Measurements from ENCODE around the gene SLC12A2.

The SLC12A2 gene

GRCh38 chr5:128099944-128100343, 16.4 kb downstream of the SLC12A2 start:
- Histone ChIP-seq H3K4me1 (ENCODE audit: control insufficient read depth, low read depth, low read length) (no peaks in the 10 kb centered on the region), H3K36me3 (ENCODE audit: control insufficient read depth, low read depth, low read length) (no peaks in the 10 kb centered on the region)

GRCh38 chr5:128100860-128101557, 17.4 kb downstream of the SLC12A2 start:
- H3K27ac ChIP-seq (ENCODE audit: low read length), result no peak overlapping the region
- H3K9me3 ChIP-seq (ENCODE audit: control insufficient read depth, low read depth, low read length), result peaks cover 8% of the 10 kb centered on the region
- H3K36me3 ChIP-seq (ENCODE audit: control insufficient read depth, low read depth, low read length), result no peaks in the 10 kb centered on the region
- H3K27me3 ChIP-seq (ENCODE audit: control insufficient read depth, insufficient read depth, low read length), result no peaks in the 10 kb centered on the region
- no peak overlapping the region for H3K9ac ChIP-seq (ENCODE audit: low read length)
- H3K4me1 ChIP-seq (ENCODE audit: control insufficient read depth, low read depth, low read length), result no peaks in the 10 kb centered on the region
- H3K4me3 ChIP-seq (ENCODE audit: low read length), result no peak overlapping the region

More at GRCh38 chr5:128099944-128100343, 16.4 kb downstream of the SLC12A2 start:
- Histone ChIP-seq H3K9ac (ENCODE audit: low read length) (no peak overlapping the region), H3K27ac (ENCODE audit: low read length) (no peak overlapping the region), H3K9me3 (ENCODE audit: control insufficient read depth, low read depth, low read length) (peaks cover 8% of the 10 kb centered on the region), H3K27me3 (ENCODE audit: control insufficient read depth, insufficient read depth, low read length) (no peaks in the 10 kb centered on the region), H3K4me3 (ENCODE audit: low read length) (no peak overlapping the region)

GRCh38 chr5:128101676-128102075, 18.1 kb downstream of the SLC12A2 start:
- no peaks in the 10 kb centered on the region for H3K36me3 ChIP-seq (ENCODE audit: control insufficient read depth, low read depth, low read length)
- no peak overlapping the region for H3K4me3 ChIP-seq (ENCODE audit: low read length)
- no peaks in the 10 kb centered on the region for H3K27me3 ChIP-seq (ENCODE audit: control insufficient read depth, insufficient read depth, low read length)

GRCh38 chr5:128105203-128105602, 21.6 kb downstream of the SLC12A2 start:
- H3K9me3 ChIP-seq (ENCODE audit: control insufficient read depth, low read depth, low read length), result no peaks in the 10 kb centered on the region
- H3K27ac ChIP-seq (ENCODE audit: low read length), result no peak overlapping the region
- H3K4me1 ChIP-seq (ENCODE audit: control insufficient read depth, low read depth, low read length), result no peaks in the 10 kb centered on the region
- H3K27me3 ChIP-seq (ENCODE audit: control insufficient read depth, insufficient read depth, low read length), result no peaks in the 10 kb centered on the region
- H3K9ac ChIP-seq (ENCODE audit: low read length), result no peak overlapping the region
- H3K4me3 ChIP-seq (ENCODE audit: low read length), result no peak overlapping the region
- H3K36me3 ChIP-seq (ENCODE audit: control insufficient read depth, low read depth, low read length), result no peaks in the 10 kb centered on the region

More at GRCh38 chr5:128101676-128102075, 18.1 kb downstream of the SLC12A2 start:
- no peak overlapping the region for H3K9ac ChIP-seq (ENCODE audit: low read length)
- H3K9me3 ChIP-seq (ENCODE audit: control insufficient read depth, low read depth, low read length), result peaks cover 6% of the 10 kb centered on the region
- no peak overlapping the region for H3K27ac ChIP-seq (ENCODE audit: low read length)
- H3K4me1 ChIP-seq (ENCODE audit: control insufficient read depth, low read depth, low read length), result no peaks in the 10 kb centered on the region

GRCh38 chr5:128109138-128109537, 25.6 kb downstream of the SLC12A2 start:
- Histone ChIP-seq H3K4me3 (ENCODE audit: low read length) (no peak overlapping the region), H3K4me1 (ENCODE audit: control insufficient read depth, low read depth, low read length) (no peaks in the 10 kb centered on the region), H3K9me3 (ENCODE audit: control insufficient read depth, low read depth, low read length) (no peaks in the 10 kb centered on the region), H3K27me3 (ENCODE audit: control insufficient read depth, insufficient read depth, low read length) (no peaks in the 10 kb centered on the region), H3K9ac (ENCODE audit: low read length) (no peak overlapping the region), H3K36me3 (ENCODE audit: control insufficient read depth, low read depth, low read length) (no peaks in the 10 kb centered on the region), H3K27ac (ENCODE audit: low read length) (no peak overlapping the region)

GRCh38 chr5:128109766-128110165, 26.2 kb downstream of the SLC12A2 start:
- Histone ChIP-seq H3K27me3 (ENCODE audit: control insufficient read depth, insufficient read depth, low read length) (no peaks in the 10 kb centered on the region), H3K4me1 (ENCODE audit: control insufficient read depth, low read depth, low read length) (no peaks in the 10 kb centered on the region), H3K9ac (ENCODE audit: low read length) (no peak overlapping the region), H3K4me3 (ENCODE audit: low read length) (no peak overlapping the region), H3K36me3 (ENCODE audit: control insufficient read depth, low read depth, low read length) (peaks cover 4% of the 10 kb centered on the region), H3K27ac (ENCODE audit: low read length) (no peak overlapping the region), H3K9me3 (ENCODE audit: control insufficient read depth, low read depth, low read length) (no peaks in the 10 kb centered on the region)

- no peak overlapping the region for H3K27ac ChIP-seq (ENCODE audit: low read length)
- no peaks in the 10 kb centered on the region for H3K9me3 ChIP-seq (ENCODE audit: control insufficient read depth, low read depth, low read length)
- no peaks in the 10 kb centered on the region for H3K27me3 ChIP-seq (ENCODE audit: control insufficient read depth, insufficient read depth, low read length)
- H3K4me1 ChIP-seq (ENCODE audit: control insufficient read depth, low read depth, low read length), result no peaks in the 10 kb centered on the region
- H3K4me3 ChIP-seq (ENCODE audit: low read length), result no peak overlapping the region
- peaks cover 12% of the 10 kb centered on the region for H3K36me3 ChIP-seq (ENCODE audit: control insufficient read depth, low read depth, low read length)
- H3K9ac ChIP-seq (ENCODE audit: low read length), result no peak overlapping the region
Observed at GRCh38 chr5:128111818-128112448, 28.4 kb downstream of the SLC12A2 start.

GRCh38 chr5:128116445-128116844, 32.9 kb downstream of the SLC12A2 start:
- Histone ChIP-seq H3K27me3 (ENCODE audit: control insufficient read depth, insufficient read depth, low read length) (no peaks in the 10 kb centered on the region), H3K4me3 (ENCODE audit: low read length) (no peak overlapping the region), H3K36me3 (ENCODE audit: control insufficient read depth, low read depth, low read length) (peaks cover 12% of the 10 kb centered on the region), H3K4me1 (ENCODE audit: control insufficient read depth, low read depth, low read length) (no peaks in the 10 kb centered on the region), H3K27ac (ENCODE audit: low read length) (no peak overlapping the region), H3K9ac (ENCODE audit: low read length) (no peak overlapping the region), H3K9me3 (ENCODE audit: control insufficient read depth, low read depth, low read length) (no peaks in the 10 kb centered on the region)

- Histone ChIP-seq H3K4me3 (ENCODE audit: low read length) (no peak overlapping the region), H3K36me3 (ENCODE audit: control insufficient read depth, low read depth, low read length) (peaks cover 12% of the 10 kb centered on the region), H3K27me3 (ENCODE audit: control insufficient read depth, insufficient read depth, low read length) (no peaks in the 10 kb centered on the region), H3K9me3 (ENCODE audit: control insufficient read depth, low read depth, low read length) (no peaks in the 10 kb centered on the region), H3K27ac (ENCODE audit: low read length) (no peak overlapping the region), H3K4me1 (ENCODE audit: control insufficient read depth, low read depth, low read length) (no peaks in the 10 kb centered on the region), H3K9ac (ENCODE audit: low read length) (no peak overlapping the region)
Observed at GRCh38 chr5:128118214-128118613, 34.6 kb downstream of the SLC12A2 start.

GRCh38 chr5:128121651-128122050, 38.1 kb downstream of the SLC12A2 start:
- H3K9ac ChIP-seq (ENCODE audit: low read length), result no peak overlapping the region
- no peak overlapping the region for H3K4me3 ChIP-seq (ENCODE audit: low read length)
- H3K27me3 ChIP-seq (ENCODE audit: control insufficient read depth, insufficient read depth, low read length), result no peaks in the 10 kb centered on the region
- no peak overlapping the region for H3K27ac ChIP-seq (ENCODE audit: low read length)
- no peaks in the 10 kb centered on the region for H3K9me3 ChIP-seq (ENCODE audit: control insufficient read depth, low read depth, low read length)
- H3K36me3 ChIP-seq (ENCODE audit: control insufficient read depth, low read depth, low read length), result no peaks in the 10 kb centered on the region
- H3K4me1 ChIP-seq (ENCODE audit: control insufficient read depth, low read depth, low read length), result no peaks in the 10 kb centered on the region

GRCh38 chr5:128123936-128124335, 40.4 kb downstream of the SLC12A2 start:
- Histone ChIP-seq H3K4me1 (ENCODE audit: control insufficient read depth, low read depth, low read length) (no peaks in the 10 kb centered on the region), H3K27ac (ENCODE audit: low read length) (no peak overlapping the region), H3K27me3 (ENCODE audit: control insufficient read depth, insufficient read depth, low read length) (no peaks in the 10 kb centered on the region), H3K36me3 (ENCODE audit: control insufficient read depth, low read depth, low read length) (no peaks in the 10 kb centered on the region), H3K4me3 (ENCODE audit: low read length) (no peak overlapping the region), H3K9me3 (ENCODE audit: control insufficient read depth, low read depth, low read length) (no peaks in the 10 kb centered on the region), H3K9ac (ENCODE audit: low read length) (no peak overlapping the region)

- no peak overlapping the region for H3K9ac ChIP-seq (ENCODE audit: low read length)
- H3K27ac ChIP-seq (ENCODE audit: low read length), result no peak overlapping the region
- no peaks in the 10 kb centered on the region for H3K36me3 ChIP-seq (ENCODE audit: control insufficient read depth, low read depth, low read length)
- no peaks in the 10 kb centered on the region for H3K9me3 ChIP-seq (ENCODE audit: control insufficient read depth, low read depth, low read length)
- H3K4me3 ChIP-seq (ENCODE audit: low read length), result no peak overlapping the region
- H3K27me3 ChIP-seq (ENCODE audit: control insufficient read depth, insufficient read depth, low read length), result no peaks in the 10 kb centered on the region
- H3K4me1 ChIP-seq (ENCODE audit: control insufficient read depth, low read depth, low read length), result no peaks in the 10 kb centered on the region
Observed at GRCh38 chr5:128126241-128126640, 42.7 kb downstream of the SLC12A2 start.

Data from iPS-18a (cell line).